GM18873 (cell line): ENCODE results near the gene ACTL6B.

Source experiments
- ATAC-seq: cut with Tn5 transposase; IDR thresholded peaks from one replicate; pipeline ENCODE4 v1.9.1; 2021; ENCODE audit warnings: mild to moderate bottlenecking, moderate library complexity, moderate number of reproducible peaks; ENCODE audit not compliant: unreplicated experiment, low FRiP score

ACTL6B gene

DNA sequence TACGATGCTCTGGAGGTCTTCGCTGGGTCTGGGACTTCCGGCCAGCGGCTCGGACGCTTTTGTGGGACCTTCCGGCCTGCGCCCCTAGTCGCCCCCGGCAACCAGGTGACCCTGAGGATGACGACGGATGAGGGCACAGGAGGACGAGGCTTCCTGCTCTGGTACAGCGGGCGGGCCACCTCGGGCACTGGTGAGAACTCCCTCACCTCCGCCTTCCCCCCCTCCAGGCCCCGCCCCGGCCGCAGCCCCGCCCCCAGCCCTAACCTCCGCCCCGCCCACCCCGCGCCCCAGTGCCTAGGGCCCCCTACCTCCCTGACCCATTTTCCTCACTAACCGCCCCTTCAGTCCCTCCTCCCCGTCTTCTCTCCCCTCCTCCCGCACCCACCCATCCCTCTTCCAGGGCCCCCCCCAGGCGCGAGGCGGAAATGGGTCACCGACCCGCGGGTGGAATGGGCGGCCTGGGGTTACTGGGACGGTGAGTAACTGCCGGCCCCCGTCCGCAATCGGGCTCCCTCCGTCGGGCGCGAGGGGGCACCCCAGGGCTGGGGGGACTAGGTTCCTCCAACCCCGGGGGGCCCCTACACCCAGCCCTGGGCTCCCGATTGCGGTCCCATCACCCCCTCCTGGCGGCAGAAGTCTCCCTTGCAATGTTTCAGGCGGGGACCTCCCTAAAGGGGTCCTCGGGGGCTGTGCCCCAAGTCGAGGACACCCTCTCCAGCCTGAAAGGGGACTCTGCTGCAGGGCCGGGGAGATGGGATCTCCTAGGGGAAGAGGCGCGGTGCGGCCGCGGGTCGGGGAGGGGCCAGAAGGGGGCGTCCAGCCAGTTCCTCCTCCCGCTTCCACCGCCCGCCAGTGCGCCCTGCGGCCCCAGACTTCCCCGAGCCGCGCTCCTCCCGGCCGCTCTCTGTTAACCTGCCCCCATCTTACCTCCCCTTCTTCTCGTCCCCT lies 51.9 kb downstream of the ACTL6B start:
- no peak for ATAC-seq

DNA sequence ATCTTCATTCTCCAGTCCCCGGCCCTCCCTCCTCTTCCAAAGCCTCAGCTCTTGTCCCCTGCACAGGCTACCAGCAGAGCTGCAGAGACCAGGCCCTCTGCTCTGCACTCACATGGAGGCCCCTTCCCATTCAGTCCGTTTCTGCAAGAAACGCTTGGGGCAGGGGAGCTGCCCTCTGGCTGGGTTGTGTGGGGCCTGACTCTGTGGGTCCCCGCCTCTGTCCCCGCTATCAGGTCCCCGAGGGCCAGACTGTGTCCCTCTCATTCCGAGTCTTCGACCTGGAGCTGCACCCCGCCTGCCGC lies 52.6 kb downstream of the ACTL6B start:
- no peak for ATAC-seq

DNA sequence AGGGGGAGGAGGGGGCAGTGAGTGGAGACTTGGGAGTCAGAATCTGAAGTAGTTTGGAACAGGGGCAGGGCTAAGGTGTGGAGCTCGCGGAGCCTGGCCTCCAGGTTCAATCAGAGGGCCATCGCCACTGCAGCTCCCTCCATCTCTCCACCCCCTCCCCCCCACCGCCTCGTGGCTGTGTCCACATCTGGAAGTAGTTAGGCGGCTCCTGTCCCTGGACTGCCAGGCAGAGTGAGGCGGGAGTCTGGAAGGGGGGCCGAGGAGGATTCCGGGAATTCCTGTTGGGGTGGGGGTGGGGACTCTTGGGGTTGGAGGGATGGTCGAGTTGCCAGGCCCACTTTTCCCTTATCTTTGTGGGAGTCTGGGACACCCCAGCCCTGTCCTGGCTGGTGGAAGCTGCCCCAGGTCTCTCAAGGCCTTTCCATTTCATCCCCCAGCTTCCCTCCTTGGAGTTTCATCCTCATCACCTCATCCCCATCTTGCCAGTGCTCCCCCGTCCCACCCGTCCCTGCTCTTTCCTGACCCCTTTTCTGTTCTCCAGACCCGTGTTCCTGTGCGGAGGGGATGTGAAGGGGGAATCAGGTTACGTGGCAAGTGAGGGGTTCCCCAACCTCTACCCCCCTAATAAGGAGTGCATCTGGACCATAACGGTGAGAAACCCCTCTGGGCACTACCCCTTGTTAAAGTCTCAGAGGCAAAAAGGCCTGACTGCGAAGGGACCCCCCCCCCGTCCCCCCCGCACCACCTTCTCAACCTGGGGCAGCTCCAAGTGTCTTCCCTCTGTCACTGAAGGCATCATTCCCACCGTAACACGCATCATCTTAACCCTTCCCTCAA lies 53.1 kb downstream of the ACTL6B start:
- no peak for ATAC-seq

DNA sequence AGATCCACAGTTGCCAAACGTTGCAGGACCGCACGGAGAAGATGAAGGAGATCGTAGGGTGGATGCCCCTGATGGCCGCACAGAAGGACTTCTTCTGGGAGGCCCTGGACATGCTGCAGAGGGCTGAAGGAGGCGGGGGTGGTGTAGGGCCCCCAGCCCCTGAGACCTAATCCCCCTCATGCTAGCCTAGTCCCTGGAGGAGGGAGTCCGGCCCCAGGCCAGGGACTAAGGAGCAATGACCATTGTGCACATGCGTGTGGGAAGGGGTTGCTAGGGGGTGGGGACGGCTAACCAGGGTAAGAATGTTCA lies 55.6 kb downstream of the ACTL6B start:
- no peak for ATAC-seq

GRCh38 chr7:100599911-100600729 lies 56.1 kb downstream of the ACTL6B start:
- no peak for ATAC-seq

- no peak for ATAC-seq
Observed at GRCh38 chr7:100598425-100598824, 57.8 kb downstream of the ACTL6B start.

GRCh38 chr7:100595188-100595587 lies 61.1 kb downstream of the ACTL6B start:
- ATAC-seq, result no peak
